ENCODE measurements around the gene SCAP. TPM values are rescaled to one million over a fixed set of nuclear protein-coding genes. Genes with fewer than 3 reads are reported as not detected.
A peak's percentile ranks its signal among the peaks of the same experiment; 100 is the strongest.

Gene SCAP
- total and polyA plus RNA-seq, 2 of the 4 experiments (the other 2 are of a cell fraction) = 25.3 to 34.6 TPM

DNA sequence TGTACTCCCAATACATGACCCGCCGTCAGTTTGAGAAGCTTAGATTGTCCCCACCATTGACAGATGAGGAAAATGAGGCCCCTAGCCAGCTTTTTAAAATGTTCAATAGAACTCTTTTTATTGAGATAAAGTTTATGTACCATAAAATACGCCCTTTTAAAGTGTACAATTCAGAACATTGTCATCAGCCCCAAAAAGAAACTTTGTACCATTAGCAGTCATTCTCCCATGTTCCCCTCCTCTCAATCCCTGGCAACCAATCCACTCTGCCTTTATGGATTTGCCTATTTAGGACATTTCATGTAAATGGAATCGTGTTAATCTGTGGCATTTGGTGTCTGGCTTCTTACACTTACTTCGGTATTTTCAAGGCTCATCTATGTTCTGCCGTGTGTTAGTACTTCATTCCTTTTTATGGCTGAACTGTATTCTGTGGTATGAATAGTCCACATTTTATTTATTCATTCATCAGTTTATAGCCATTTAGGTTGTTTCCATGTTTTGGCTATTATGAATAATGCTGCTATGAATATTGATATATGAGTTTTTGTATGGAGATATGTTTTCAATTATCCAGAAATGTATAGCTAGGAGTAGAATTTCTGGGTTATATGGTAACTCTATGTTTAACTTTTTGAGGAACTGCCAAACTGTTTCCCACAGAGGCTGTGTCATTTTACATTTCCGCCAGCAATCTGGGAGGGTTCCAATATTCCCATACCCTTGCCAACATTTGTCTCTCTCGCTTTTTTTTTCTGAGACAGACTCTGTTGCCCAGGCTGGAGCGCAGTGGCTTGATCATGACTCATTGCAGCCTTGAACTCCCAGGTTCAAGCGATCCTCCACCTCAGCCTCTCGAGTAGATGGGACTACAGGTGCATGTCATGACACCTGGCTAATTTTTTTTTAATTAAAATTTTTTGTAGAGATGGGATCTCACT, 110.3 kb downstream of the SCAP start:
- no peak overlapping the region for H2AFZ ChIP-seq (replicated peaks; ENCODE audit: low read length, poor library complexity)
- H3K9me3 ChIP-seq (ENCODE audit: control insufficient read depth, insufficient read depth, low read length) = 0 out of 2 replicates have a peak, but pooled peaks cover 2% of the 10 kb centered on the region
- no TSS peak for BruUV-seq (replicated peaks)
- H3K18ac ChIP-seq (ENCODE audit: low read depth, low read length) = no peak overlapping the region
- H2AK9ac ChIP-seq (replicated peaks; ENCODE audit: low read depth, low read length, poor library complexity) = no peak overlapping the region
- H3K23ac ChIP-seq (ENCODE audit: low read depth, low read length) = no peak overlapping the region
- ATAC-seq (ENCODE audit: low read depth) (peak; percentile 76), DNase-seq (peak; percentile 76)
- no peak overlapping the region for H2BK5ac ChIP-seq (ENCODE audit: low read depth, low read length, poor library complexity, severe bottlenecking)
- H4K5ac ChIP-seq (ENCODE audit: low read depth, low read length) = no peak overlapping the region
- no peaks in the 10 kb centered on the region for H3K36me3 ChIP-seq (ENCODE audit: control insufficient read depth, insufficient read depth, low read length)
- ChIA-PET POLR2A (ENCODE audit: unreplicated experiment) (no interaction called here), CTCF (interaction anchor here (0.7 kb wide), 1 partner anchor 407 kb away, joined by 4 read pairs; no protein-coding TSS in a partner anchor)
- no peak overlapping the region for H3K56ac ChIP-seq (ENCODE audit: extremely low read depth, insufficient read depth, low read length)
- H3K9me1 ChIP-seq (ENCODE audit: insufficient read depth, low read length) = no peaks in the 10 kb centered on the region
- H3K4me3 ChIP-seq (ENCODE audit: insufficient read depth, low read depth, low read length) = no peak overlapping the region
- no peaks in the 10 kb centered on the region for H3K79me1 ChIP-seq (ENCODE audit: low read depth in 1 of 2, low read length in 2 of 2)
- H2BK120ac ChIP-seq (ENCODE audit: low read depth, low read length) = no peak overlapping the region
- H3K27ac ChIP-seq (ENCODE audit: insufficient read depth, low read length) = no peak overlapping the region
- WGBS, 2 experiments (ENCODE audit: extremely low coverage in 2 of 2, insufficient read length in 1 of 2) = 0% methylated on average over 1 of the region's 11 CpGs; no CpG with 5 or more reads in 1 of the 2 experiments
- no peak overlapping the region for H2AK5ac ChIP-seq (ENCODE audit: low read depth, low read length)
- H2BK20ac ChIP-seq (ENCODE audit: low read depth, low read length) = no peak overlapping the region
- no peak overlapping the region for H4K91ac ChIP-seq (ENCODE audit: insufficient read depth, low read depth, low read length)
- in situ Hi-C loops (cut with MboI; ENCODE audit: low sequenced_read_pairs) (loop anchor here (25.0 kb wide), 1 partner anchor 653 kb away; the partner anchor contains the start of genes PRSS50 and TMIE), intact Hi-C loops (cut with micrococcal nuclease) (no loop called here), dilution Hi-C loops (cut with HindIII; ENCODE audit: low sequenced_read_pairs, unreplicated experiment) (no loop called here)
- H3K4ac ChIP-seq (ENCODE audit: low read depth, low read length) = peak overlapping the region; percentile 1; the same call in 1 of the 2 replicates
- H3K4me2 ChIP-seq (ENCODE audit: low read depth, low read length) = no peak overlapping the region
- no peaks in the 10 kb centered on the region for H4K20me1 ChIP-seq (ENCODE audit: insufficient read depth, low read length)
- H3K27me3 ChIP-seq (ENCODE audit: control insufficient read depth, insufficient read depth, low read length) = no peaks in the 10 kb centered on the region; the same call in none of the 2 replicates
- no peak overlapping the region for H3K14ac ChIP-seq (replicated peaks; ENCODE audit: low read depth, low read length)
- no peaks in the 10 kb centered on the region for H3K4me1 ChIP-seq (ENCODE audit: control insufficient read depth, insufficient read depth, low read length)
- H3K9ac ChIP-seq (ENCODE audit: low read depth, low read length) = no peak overlapping the region
- no peak overlapping the region for H4K8ac ChIP-seq (ENCODE audit: low read depth in 2 of 2, low read length in 2 of 2)
- no peak overlapping the region for H2BK15ac ChIP-seq (ENCODE audit: low read depth, low read length)
- TF ChIP-seq MAFK (IDR thresholded peaks at IDR 0.05; ENCODE audit: low read depth, low read length) = no peak

Small RNA genes within 50 kb of the gene (microRNA-seq; reads per million reads assigned to microRNA genes)
- not detected for gene AC099778.2 (ENCODE audit: insufficient read depth, insufficient read length)

Small RNA genes within 50 kb of the gene (small RNA-seq; reads per million reads assigned to genes)
- gene AC099778.2 = 0 reads per million in 5 experiments

Other genes with a start within 250 kb of the SCAP start
- 1.8 and 3.6 TPM in 2 replicates for gene KIF9, start 193.1 kb downstream of the SCAP start, total RNA-seq (2012; rRNA removed)
- 5.0 and 5.7 TPM in 2 replicates for gene KIF9, start 193.1 kb downstream of the SCAP start, polyA plus RNA-seq (2012; rRNA removed)
- 38.9 and 76.2 TPM in 2 replicates for gene KLHL18, start 193.0 kb downstream of the SCAP start, total RNA-seq (2012; rRNA removed)
- 29.1 and 40.0 TPM in 2 replicates for gene KLHL18, start 193.0 kb downstream of the SCAP start, polyA plus RNA-seq (2012; rRNA removed)
- gene PTPN23, start 94.9 kb downstream of the SCAP start, total RNA-seq (2012; rRNA removed) = 4.4 and 4.5 TPM in 2 replicates
- 13.9 and 15.1 TPM in 2 replicates for gene PTPN23, start 94.9 kb downstream of the SCAP start, polyA plus RNA-seq (2012; rRNA removed)
- gene ELP6, start 37.8 kb upstream of the SCAP start, total RNA-seq (2012; rRNA removed) = 26.1 and 31.4 TPM in 2 replicates
- gene ELP6, start 37.8 kb upstream of the SCAP start, polyA plus RNA-seq (2012; rRNA removed) = 44.9 and 49.4 TPM in 2 replicates
- gene CSPG5, start 102.9 kb upstream of the SCAP start, total RNA-seq (2012; rRNA removed) = under 0.01 TPM in 2 replicates
- 0.10 TPM in 2 replicates for gene CSPG5, start 102.9 kb upstream of the SCAP start, polyA plus RNA-seq (2012; rRNA removed)

Data from IMR-90 (cell line).